Activated CD4-positive, CD25-positive, alpha-beta regulatory T cell treated with anti-CD3 and anti-CD28 coated beads, Interleukin-2, amount 50 U/mL, for 72 hours (primary cell): ENCODE data around the gene PLA2G15.
A peak's percentile ranks its signal among the peaks of the same experiment; 100 is the strongest.

Experiments used
- DNase-seq: peaks from one replicate; pipeline ENCODE4 v3.0.0; 2021

The PLA2G15 gene

GRCh38 chr16:68244903-68245853 lies at the start of gene PLA2G15:
TSS of gene PLA2G15 (plus strand) at chr16:68245373. CDS start at chr16:68245427, 54 bp downstream.
- DNase-seq: peak; percentile 95

GRCh38 chr16:68197250-68197649 lies 47.9 kb upstream of the PLA2G15 start:
- no peak for DNase-seq

- no peak for DNase-seq
These were observed 44.9 kb upstream of the PLA2G15 start for GRCh38 chr16:68200088-68200783.

- no peak for DNase-seq
These were observed 43.1 kb upstream of the PLA2G15 start for GRCh38 chr16:68202091-68202519.

GRCh38 chr16:68206245-68206644 lies 38.9 kb upstream of the PLA2G15 start:
- no peak for DNase-seq

- DNase-seq: no peak
These were observed 30.4 kb upstream of the PLA2G15 start for GRCh38 chr16:68214726-68215125.

GRCh38 chr16:68215302-68215701 lies 29.9 kb upstream of the PLA2G15 start:
- no peak for DNase-seq

GRCh38 chr16:68216240-68216639 lies 28.9 kb upstream of the PLA2G15 start:
- no peak for DNase-seq

- no peak for DNase-seq
These were observed 27.7 kb upstream of the PLA2G15 start for GRCh38 chr16:68217506-68217905.

- no peak for DNase-seq
These were observed 25.3 kb upstream of the PLA2G15 start for GRCh38 chr16:68219725-68220351.

GRCh38 chr16:68223072-68223471 lies 22.1 kb upstream of the PLA2G15 start:
- no peak for DNase-seq

- no peak for DNase-seq
These were observed 19.1 kb upstream of the PLA2G15 start for GRCh38 chr16:68226116-68226515.

GRCh38 chr16:68227183-68227793 lies 17.9 kb upstream of the PLA2G15 start:
- DNase-seq: no peak

- no peak for DNase-seq
These were observed 17.2 kb upstream of the PLA2G15 start for GRCh38 chr16:68227850-68228553.

- no peak for DNase-seq
These were observed 16.5 kb upstream of the PLA2G15 start for GRCh38 chr16:68228652-68229051.

GRCh38 chr16:68229431-68230175 lies 15.6 kb upstream of the PLA2G15 start:
- peak; percentile 34 for DNase-seq

GRCh38 chr16:68230176-68230571 lies 15.0 kb upstream of the PLA2G15 start:
- DNase-seq: peak; percentile 28

GRCh38 chr16:68230956-68231355 lies 14.2 kb upstream of the PLA2G15 start:
- DNase-seq: peak; percentile 23

- peak; percentile 27 for DNase-seq
These were observed 13.6 kb upstream of the PLA2G15 start for GRCh38 chr16:68231384-68232136.

GRCh38 chr16:68232335-68232734 lies 12.8 kb upstream of the PLA2G15 start:
- DNase-seq: no peak
